ENCODE measurements around the gene CCDC120. TPM values are rescaled to one million over a fixed set of nuclear protein-coding genes. Genes with fewer than 3 reads are reported as not detected.
A peak's percentile ranks its signal among the peaks of the same experiment; 100 is the strongest.

CCDC120 gene
- total and polyA plus RNA-seq, 4 donors: 4.3 to 7.6 (median 5.7) TPM

GRCh38 chrX:49106296-49106695 is 47.5 kb downstream of the CCDC120 start:
- intact Hi-C loops (cut with DNase I): no loop called here

GRCh38 chrX:49106930-49107329 is 48.1 kb downstream of the CCDC120 start:
- Histone ChIP-seq H3K27ac (ENCODE audit: low read depth in 1 of 2, low read length in 2 of 2) (no peak overlapping the region), H3K36me3 (ENCODE audit: control insufficient read depth in 1 of 2, insufficient read depth in 2 of 2, low read length in 1 of 2) (peaks cover 0 to 2% of the 10 kb centered on the region in 2 donors), H3K4me3 (ENCODE audit: low read length in 2 of 2) (no peak overlapping the region), H3K9me3 (ENCODE audit: control insufficient read depth, low read length) (no peaks in the 10 kb centered on the region), H3K27me3 (ENCODE audit: control insufficient read depth in 1 of 2, insufficient read depth in 2 of 2, low read length in 1 of 2) (no peaks in the 10 kb centered on the region), H3K4me1 (ENCODE audit: control insufficient read depth in 1 of 2, insufficient read depth in 2 of 2, low read length in 2 of 2) (no peaks in the 10 kb centered on the region)
- DNase-seq (no peak), ATAC-seq (ENCODE audit: low FRiP score) (peak; percentile 53)
- intact Hi-C loops (cut with DNase I): no loop called here
- WGBS, 2 donors: 24 to 39% methylated on average over 7 of the region's 7 CpGs

More at GRCh38 chrX:49106296-49106695, 47.5 kb downstream of the CCDC120 start:
- Histone ChIP-seq H3K36me3 (ENCODE audit: control insufficient read depth in 1 of 2, insufficient read depth in 2 of 2, low read length in 1 of 2) (no peaks in the 10 kb centered on the region), H3K27ac (ENCODE audit: low read depth in 1 of 2, low read length in 2 of 2) (no peak overlapping the region), H3K27me3 (ENCODE audit: control insufficient read depth in 1 of 2, insufficient read depth in 2 of 2, low read length in 1 of 2) (no peaks in the 10 kb centered on the region), H3K4me3 (ENCODE audit: low read length in 2 of 2) (no peak overlapping the region), H3K4me1 (ENCODE audit: control insufficient read depth in 1 of 2, insufficient read depth in 2 of 2, low read length in 2 of 2) (no peaks in the 10 kb centered on the region), H3K9me3 (ENCODE audit: control insufficient read depth, low read length) (no peaks in the 10 kb centered on the region)
- WGBS, 2 donors: 87 to 94% methylated on average over 4 of the region's 4 CpGs
- ATAC-seq (ENCODE audit: low FRiP score) (no peak), DNase-seq (no peak)

GRCh38 chrX:49108641-49109040 is 49.8 kb downstream of the CCDC120 start:
- Histone ChIP-seq H3K27me3 (ENCODE audit: control insufficient read depth in 1 of 2, insufficient read depth in 2 of 2, low read length in 1 of 2) (no peaks in the 10 kb centered on the region), H3K36me3 (ENCODE audit: control insufficient read depth in 1 of 2, insufficient read depth in 2 of 2, low read length in 1 of 2) (peaks cover 0 to 8% of the 10 kb centered on the region in 2 donors), H3K4me3 (ENCODE audit: low read length in 2 of 2) (no peak overlapping the region), H3K9me3 (ENCODE audit: control insufficient read depth, low read length) (no peaks in the 10 kb centered on the region), H3K4me1 (ENCODE audit: control insufficient read depth in 1 of 2, insufficient read depth in 2 of 2, low read length in 2 of 2) (no peaks in the 10 kb centered on the region), H3K27ac (ENCODE audit: low read depth in 1 of 2, low read length in 2 of 2) (no peak overlapping the region)
- ATAC-seq (ENCODE audit: low FRiP score) (no peak), DNase-seq (no peak)
- 54 to 59% methylated on average over 2 of the region's 2 CpGs for WGBS, 2 donors
- intact Hi-C loops (cut with DNase I): no loop called here

GRCh38 chrX:49110417-49110816 is 51.6 kb downstream of the CCDC120 start:
- intact Hi-C loops (cut with DNase I): no loop called here
- Histone ChIP-seq H3K4me3 (ENCODE audit: low read length in 2 of 2) (no peak overlapping the region), H3K9me3 (ENCODE audit: control insufficient read depth, low read length) (no peaks in the 10 kb centered on the region), H3K27ac (ENCODE audit: low read depth in 1 of 2, low read length in 2 of 2) (no peak overlapping the region), H3K4me1 (ENCODE audit: control insufficient read depth in 1 of 2, insufficient read depth in 2 of 2, low read length in 2 of 2) (no peaks in the 10 kb centered on the region), H3K36me3 (ENCODE audit: control insufficient read depth in 1 of 2, insufficient read depth in 2 of 2, low read length in 1 of 2) (peaks cover 0 to 8% of the 10 kb centered on the region in 2 donors), H3K27me3 (ENCODE audit: control insufficient read depth in 1 of 2, insufficient read depth in 2 of 2, low read length in 1 of 2) (no peaks in the 10 kb centered on the region)
- DNase-seq (no peak), ATAC-seq (ENCODE audit: low FRiP score) (no peak)
- 79 to 96% methylated on average over 3 of the region's 3 CpGs for WGBS, 2 donors

GRCh38 chrX:49111791-49112190 is 53.0 kb downstream of the CCDC120 start:
- H3K27me3 ChIP-seq (ENCODE audit: control insufficient read depth in 1 of 2, insufficient read depth in 2 of 2, low read length in 1 of 2): no peaks in the 10 kb centered on the region
- H3K9me3 ChIP-seq (ENCODE audit: control insufficient read depth, low read length): no peaks in the 10 kb centered on the region
- DNase-seq (no peak), ATAC-seq (ENCODE audit: low FRiP score) (no peak)
- 72 to 73% methylated on average over 3 of the region's 3 CpGs for WGBS, 2 donors
- no peaks in the 10 kb centered on the region for H3K4me1 ChIP-seq (ENCODE audit: control insufficient read depth in 1 of 2, insufficient read depth in 2 of 2, low read length in 2 of 2)
- intact Hi-C loops (cut with DNase I): no loop called here
- no peak overlapping the region for H3K27ac ChIP-seq (ENCODE audit: low read depth in 1 of 2, low read length in 2 of 2)
- H3K36me3 ChIP-seq (ENCODE audit: control insufficient read depth in 1 of 2, insufficient read depth in 2 of 2, low read length in 1 of 2): peaks cover 0 to 13% of the 10 kb centered on the region in 2 donors
- no peak overlapping the region for H3K4me3 ChIP-seq (ENCODE audit: low read length in 2 of 2)

- intact Hi-C loops (cut with DNase I): no loop called here
- H3K4me1 ChIP-seq (ENCODE audit: control insufficient read depth in 1 of 2, insufficient read depth in 2 of 2, low read length in 2 of 2): no peaks in the 10 kb centered on the region
- H3K36me3 ChIP-seq (ENCODE audit: control insufficient read depth in 1 of 2, insufficient read depth in 2 of 2, low read length in 1 of 2): peaks cover 0 to 14% of the 10 kb centered on the region in 2 donors
- H3K27me3 ChIP-seq (ENCODE audit: control insufficient read depth in 1 of 2, insufficient read depth in 2 of 2, low read length in 1 of 2): no peaks in the 10 kb centered on the region
- WGBS, 2 donors: 80 to 84% methylated on average over 8 of the region's 8 CpGs
- no peaks in the 10 kb centered on the region for H3K9me3 ChIP-seq (ENCODE audit: control insufficient read depth, low read length)
- no peak for DNase-seq
- no peak overlapping the region for H3K27ac ChIP-seq (ENCODE audit: low read depth in 1 of 2, low read length in 2 of 2)
- ATAC-seq (ENCODE audit: low FRiP score): no peak
- H3K4me3 ChIP-seq (ENCODE audit: low read length in 2 of 2): no peak overlapping the region
These were observed 57.3 kb downstream of the CCDC120 start for GRCh38 chrX:49116076-49116475.

GRCh38 chrX:49116716-49117115 is 57.9 kb downstream of the CCDC120 start:
- Histone ChIP-seq H3K4me1 (ENCODE audit: control insufficient read depth in 1 of 2, insufficient read depth in 2 of 2, low read length in 2 of 2) (no peaks in the 10 kb centered on the region), H3K9me3 (ENCODE audit: control insufficient read depth, low read length) (no peaks in the 10 kb centered on the region), H3K27ac (ENCODE audit: low read depth in 1 of 2, low read length in 2 of 2) (no peak overlapping the region), H3K36me3 (ENCODE audit: control insufficient read depth in 1 of 2, insufficient read depth in 2 of 2, low read length in 1 of 2) (peaks cover 0 to 12% of the 10 kb centered on the region in 2 donors), H3K27me3 (ENCODE audit: control insufficient read depth in 1 of 2, insufficient read depth in 2 of 2, low read length in 1 of 2) (no peaks in the 10 kb centered on the region), H3K4me3 (ENCODE audit: low read length in 2 of 2) (no peak overlapping the region)
- DNase-seq: no peak
- intact Hi-C loops (cut with DNase I): no loop called here
- ATAC-seq (ENCODE audit: low FRiP score): no peak
- 74 to 92% methylated on average over 5 of the region's 5 CpGs for WGBS, 2 donors

- H3K9me3 ChIP-seq (ENCODE audit: control insufficient read depth, low read length): no peaks in the 10 kb centered on the region
- no peaks in the 10 kb centered on the region for H3K4me1 ChIP-seq (ENCODE audit: control insufficient read depth in 1 of 2, insufficient read depth in 2 of 2, low read length in 2 of 2)
- intact Hi-C loops (cut with DNase I): no loop called here
- 74 to 86% methylated on average over 6 of the region's 6 CpGs for WGBS, 2 donors
- DNase-seq (no peak), ATAC-seq (ENCODE audit: low FRiP score) (no peak)
- peaks cover 0 to 8% of the 10 kb centered on the region in 2 donors for H3K36me3 ChIP-seq (ENCODE audit: control insufficient read depth in 1 of 2, insufficient read depth in 2 of 2, low read length in 1 of 2)
- no peak overlapping the region for H3K27ac ChIP-seq (ENCODE audit: low read depth in 1 of 2, low read length in 2 of 2)
- H3K27me3 ChIP-seq (ENCODE audit: control insufficient read depth in 1 of 2, insufficient read depth in 2 of 2, low read length in 1 of 2): no peaks in the 10 kb centered on the region
- H3K4me3 ChIP-seq (ENCODE audit: low read length in 2 of 2): no peak overlapping the region
These were observed 58.8 kb downstream of the CCDC120 start for GRCh38 chrX:49117581-49117980.

All from aorta (tissue), 5 donors.